TTC549 (cell line): ENCODE results near the gene TP63.

ENCODE experiments used
- FAIRE-seq: peaks from 2 replicates; lab custom pipeline; 2012; peaks lifted over from hg19 to GRCh38; lab: Jason Lieb, UNC

Gene TP63

GRCh38 chr3:189936201-189936945, 305.2 kb downstream of the TP63 start:
- no peak for FAIRE-seq

- no peak for FAIRE-seq
Measured at GRCh38 chr3:189937302-189938127, 306.3 kb downstream of the TP63 start.

- FAIRE-seq = no peak
Measured at GRCh38 chr3:189941125-189941524, 309.9 kb downstream of the TP63 start.

- no peak for FAIRE-seq
Measured at GRCh38 chr3:189941679-189942078, 310.5 kb downstream of the TP63 start.

- FAIRE-seq = no peak
Measured at GRCh38 chr3:189942948-189943347, 311.8 kb downstream of the TP63 start.

GRCh38 chr3:189944285-189945145, 313.3 kb downstream of the TP63 start:
- no peak for FAIRE-seq

- FAIRE-seq = no peak
Measured at GRCh38 chr3:189945935-189946709, 314.9 kb downstream of the TP63 start.
